ENCODE measurements around the gene HS6ST2.

HS6ST2 gene

GRCh38 chrX:132843363-132843762 is 115.1 kb downstream of the HS6ST2 start:
- DNase-seq (ENCODE audit: low read depth): no peak

- DNase-seq (ENCODE audit: low read depth): no peak
Observed at GRCh38 chrX:132842460-132843238, 115.8 kb downstream of the HS6ST2 start.

GRCh38 chrX:132837967-132838366 is 120.5 kb downstream of the HS6ST2 start:
- no peak for DNase-seq (ENCODE audit: low read depth)

- no peak for DNase-seq (ENCODE audit: low read depth)
Observed at GRCh38 chrX:132837126-132837525, 121.3 kb downstream of the HS6ST2 start.

- no peak for DNase-seq (ENCODE audit: low read depth)
Observed at GRCh38 chrX:132836471-132836870, 122.0 kb downstream of the HS6ST2 start.

- DNase-seq (ENCODE audit: low read depth): no peak
Observed at GRCh38 chrX:132834741-132835140, 123.7 kb downstream of the HS6ST2 start.

- DNase-seq (ENCODE audit: low read depth): no peak
Observed at GRCh38 chrX:132834109-132834508, 124.3 kb downstream of the HS6ST2 start.

- no peak for DNase-seq (ENCODE audit: low read depth)
Observed at GRCh38 chrX:132833373-132833772, 125.1 kb downstream of the HS6ST2 start.

- DNase-seq (ENCODE audit: low read depth): no peak
Observed at GRCh38 chrX:132831336-132831973, 127.0 kb downstream of the HS6ST2 start.

GRCh38 chrX:132822634-132823012 is 135.8 kb downstream of the HS6ST2 start:
- no peak for DNase-seq (ENCODE audit: low read depth)

- DNase-seq (ENCODE audit: low read depth): no peak
Observed at GRCh38 chrX:132821974-132822633, 136.3 kb downstream of the HS6ST2 start.

- DNase-seq (ENCODE audit: low read depth): no peak
Observed at GRCh38 chrX:132820675-132821074, 137.8 kb downstream of the HS6ST2 start.

- DNase-seq (ENCODE audit: low read depth): no peak
Observed at GRCh38 chrX:132819711-132820264, 138.6 kb downstream of the HS6ST2 start.

- DNase-seq (ENCODE audit: low read depth): no peak
Observed at GRCh38 chrX:132818638-132819037, 139.8 kb downstream of the HS6ST2 start.

GRCh38 chrX:132815643-132816042 is 142.8 kb downstream of the HS6ST2 start:
- DNase-seq (ENCODE audit: low read depth): no peak

GRCh38 chrX:132810964-132811712 is 147.3 kb downstream of the HS6ST2 start:
- no peak for DNase-seq (ENCODE audit: low read depth)

- no peak for DNase-seq (ENCODE audit: low read depth)
Observed at GRCh38 chrX:132810488-132810887, 147.9 kb downstream of the HS6ST2 start.

- DNase-seq (ENCODE audit: low read depth): no peak
Observed at GRCh38 chrX:132809581-132809980, 148.8 kb downstream of the HS6ST2 start.

GRCh38 chrX:132807411-132808030 is 150.9 kb downstream of the HS6ST2 start:
- DNase-seq (ENCODE audit: low read depth): no peak

GRCh38 chrX:132802033-132802432 is 156.4 kb downstream of the HS6ST2 start:
- no peak for DNase-seq (ENCODE audit: low read depth)

GRCh38 chrX:132795181-132795580 is 163.2 kb downstream of the HS6ST2 start:
- DNase-seq (ENCODE audit: low read depth): no peak

GRCh38 chrX:132791714-132792113 is 166.7 kb downstream of the HS6ST2 start:
- no peak for DNase-seq (ENCODE audit: low read depth)
